Type B pancreatic cell (in vitro differentiated cells): ENCODE measurements around the gene PAPPA2. TPM values are rescaled to one million over a fixed set of nuclear protein-coding genes. Genes with fewer than 3 reads are reported as not detected.
A peak's percentile ranks its signal among the peaks of the same experiment; 100 is the strongest.

Experiments
- DNase-seq: peaks from one replicate; pipeline ENCODE4 v3.0.0; 2021; ENCODE audit warnings: mixed read lengths; ENCODE audit not compliant: unreplicated experiment; ENCODE audit errors: extremely low spot score
- H3K27ac Mint-ChIP-seq: 2 replicates; pipeline ENCODE4 v1.8.0; 2021; ENCODE audit warnings: mild to moderate bottlenecking, mixed read lengths
- H3K27me3 Mint-ChIP-seq: 2 replicates; pipeline ENCODE4 v1.8.0; 2021; ENCODE audit warnings: mixed read lengths
- H3K36me3 Mint-ChIP-seq: 2 replicates; pipeline ENCODE4 v1.8.0; 2021; ENCODE audit warnings: mixed read lengths
- H3K4me1 Mint-ChIP-seq: one replicate; pipeline ENCODE4 v1.8.0; 2021; ENCODE audit warnings: mixed read lengths; ENCODE audit not compliant: unreplicated experiment
- H3K4me3 Mint-ChIP-seq: 2 replicates; pipeline ENCODE4 v1.8.0; 2021; ENCODE audit warnings: mild to moderate bottlenecking, mixed read lengths
- H3K9me3 Mint-ChIP-seq: 2 replicates; pipeline ENCODE4 v1.8.0; 2021; ENCODE audit warnings: mixed read lengths
- CTCF ChIP-seq: fragments of 200-600 bp; sonication (generic); conservative IDR thresholded peaks from 2 replicates; pipeline ENCODE4 v1.5.0; 2021; ENCODE audit warnings: antibody characterized with exemption, mild to moderate bottlenecking
- total RNA-seq: library from RNA; stranded (reverse); gene quantifications from 2 replicates; pipeline ENCODE4 v1.2.1, GENCODE V29; 2021; ENCODE audit warnings: low replicate concordance

The PAPPA2 gene
- total RNA-seq, 1 donor from 2014 or later: 0.87 TPM

- TF ChIP-seq CTCF: no peak
- no peak for DNase-seq
- Mint-ChIP-seq H3K36me3 (no peaks in the 10 kb centered on the region), H3K4me1 (peaks cover 25% of the 10 kb centered on the region), H3K27me3 (peaks cover 3% of the 10 kb centered on the region), H3K9me3 (no peaks in the 10 kb centered on the region), H3K4me3 (no peak overlapping the region), H3K27ac (peak overlapping the region; percentile 2)
These were observed 395.5 kb downstream of the PAPPA2 start for GRCh38 chr1:176858433-176858916.

DNA sequence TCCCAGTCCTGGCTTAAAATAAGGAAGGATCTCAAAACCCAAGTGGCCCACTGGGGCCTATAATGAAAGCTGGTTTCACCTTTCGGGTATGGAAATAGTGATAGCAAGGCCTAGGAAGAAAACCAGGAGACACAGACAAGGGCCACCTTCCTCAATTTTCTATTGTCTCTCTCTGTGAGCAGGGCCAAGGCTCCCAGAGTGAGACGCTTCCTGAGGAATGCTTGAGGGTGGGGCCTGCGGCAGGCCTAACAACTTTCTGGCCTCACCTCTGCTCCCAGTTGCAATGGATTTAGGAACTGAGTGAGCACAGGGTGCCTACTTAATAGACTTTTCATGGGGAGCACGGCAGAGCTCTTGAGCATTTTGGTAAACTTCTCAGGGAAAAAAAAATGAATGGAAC, 400.6 kb downstream of the PAPPA2 start:
- Mint-ChIP-seq H3K4me1 (peaks cover 1% of the 10 kb centered on the region), H3K36me3 (peaks cover 8% of the 10 kb centered on the region), H3K4me3 (no peak overlapping the region), H3K27ac (no peak overlapping the region), H3K9me3 (no peaks in the 10 kb centered on the region), H3K27me3 (peaks cover 3% of the 10 kb centered on the region)
- TF ChIP-seq CTCF: no peak
- no peak for DNase-seq

GRCh38 chr1:176864211-176864610, 401.2 kb downstream of the PAPPA2 start:
- peaks cover 8% of the 10 kb centered on the region for H3K36me3 Mint-ChIP-seq

GRCh38 chr1:176866011-176866714, 403.2 kb downstream of the PAPPA2 start:
- Mint-ChIP-seq H3K27me3 (peaks cover 3% of the 10 kb centered on the region), H3K4me3 (no peak overlapping the region), H3K9me3 (no peaks in the 10 kb centered on the region), H3K36me3 (peaks cover 8% of the 10 kb centered on the region), H3K27ac (no peak overlapping the region), H3K4me1 (no peaks in the 10 kb centered on the region)
- TF ChIP-seq CTCF: no peak
- no peak for DNase-seq

More at GRCh38 chr1:176864211-176864610, 401.2 kb downstream of the PAPPA2 start:
- H3K4me1 Mint-ChIP-seq: no peaks in the 10 kb centered on the region
- DNase-seq: no peak
- no peak overlapping the region for H3K27ac Mint-ChIP-seq
- H3K9me3 Mint-ChIP-seq: no peaks in the 10 kb centered on the region
- TF ChIP-seq CTCF: no peak
- no peak overlapping the region for H3K4me3 Mint-ChIP-seq
- peaks cover 3% of the 10 kb centered on the region for H3K27me3 Mint-ChIP-seq

GRCh38 chr1:176869577-176869976, 406.6 kb downstream of the PAPPA2 start:
- Mint-ChIP-seq H3K9me3 (no peaks in the 10 kb centered on the region), H3K27me3 (no peaks in the 10 kb centered on the region), H3K4me1 (no peaks in the 10 kb centered on the region), H3K27ac (no peak overlapping the region), H3K36me3 (peaks cover 5% of the 10 kb centered on the region), H3K4me3 (no peak overlapping the region)
- no peak for DNase-seq
- TF ChIP-seq CTCF: no peak
